Activated CD4-positive, alpha-beta T cell treated with anti-CD3 and anti-CD28 coated beads for 24 hours (primary cell): ENCODE data around the gene MRPL57.
"Not testable (repeated sequence)": the region's sequence is repeated elsewhere in the genome, so short reads cannot be mapped to it uniquely, and the experiment has no call there.

ENCODE experiments used
- DNase-seq, 2 donors: peaks; one replicate each; pipeline ENCODE4 v3.0.0-alpha.2; 2020; ENCODE audit warnings: low read depth in 2 of 2

MRPL57 gene

DNA sequence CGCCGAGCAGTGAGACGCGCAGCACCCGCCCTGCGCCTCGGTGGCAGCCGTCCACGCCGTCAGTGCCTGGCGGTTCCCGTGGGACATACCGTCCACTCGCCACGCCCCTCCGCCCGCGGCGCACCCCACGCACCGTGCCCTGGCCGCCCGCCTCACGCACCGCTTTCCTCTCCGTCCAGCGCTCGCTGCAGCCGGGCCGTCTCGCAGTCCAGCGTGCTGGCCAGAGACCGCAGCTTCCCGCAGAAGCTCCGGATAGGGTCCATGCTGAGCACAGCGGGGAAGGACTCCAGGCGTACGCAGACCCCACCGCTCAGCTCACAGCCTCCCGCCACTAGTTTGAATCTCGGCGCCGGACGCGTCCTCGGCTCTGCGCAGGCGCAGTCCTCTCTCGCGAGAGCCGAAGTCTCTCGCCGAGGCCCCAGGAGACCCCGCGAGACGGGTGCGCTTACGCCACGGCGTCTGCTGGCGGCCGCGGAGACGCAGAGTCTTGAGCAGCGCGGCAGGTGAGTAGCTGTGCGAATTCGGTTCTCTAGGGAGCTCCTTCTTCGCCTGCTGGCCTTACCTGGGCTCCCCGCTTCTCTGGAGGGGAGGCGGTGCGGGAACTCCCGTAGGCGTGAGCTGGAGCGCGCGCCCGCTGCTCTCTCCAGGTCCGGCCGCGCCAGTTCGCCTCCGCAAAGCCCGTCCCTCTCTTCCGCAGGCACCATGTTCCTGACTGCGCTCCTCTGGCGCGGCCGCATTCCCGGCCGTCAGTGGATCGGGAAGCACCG, at the start of gene MRPL57, which contains the start of gene SKA3:
Gene MRPL57 (plus strand): TSS at position 444 of the 767 bp plus-strand sequence. CDS start 259 bp downstream, at position 703.
Gene SKA3 (minus strand): TSS at position 338 of the 767 bp plus-strand sequence. CDS start 75 bp downstream, at position 263.
- DNase-seq = peak; percentile 87 to 89

GRCh38 chr13:21130116-21130515, 46.3 kb upstream of the MRPL57 start:
- DNase-seq = no peak

DNA sequence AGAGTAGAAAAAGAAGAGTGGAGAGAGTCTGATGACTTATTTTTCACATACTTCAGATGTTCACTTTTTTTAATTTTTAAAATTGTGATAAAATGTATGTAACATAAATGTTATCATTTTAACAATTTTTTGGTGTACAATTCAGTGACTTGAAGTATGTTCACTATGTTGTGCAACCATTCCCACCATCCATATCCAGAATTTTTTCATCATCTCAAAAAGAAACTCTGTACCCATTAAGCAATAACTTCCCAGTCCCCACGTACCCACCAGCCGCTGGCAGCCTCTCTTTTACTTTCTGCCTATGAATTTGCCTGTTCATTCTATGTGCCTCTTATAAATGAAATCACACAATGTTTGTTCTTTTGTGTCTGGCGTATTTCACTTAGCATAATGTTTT, 43.4 kb upstream of the MRPL57 start:
- DNase-seq = no peak

DNA sequence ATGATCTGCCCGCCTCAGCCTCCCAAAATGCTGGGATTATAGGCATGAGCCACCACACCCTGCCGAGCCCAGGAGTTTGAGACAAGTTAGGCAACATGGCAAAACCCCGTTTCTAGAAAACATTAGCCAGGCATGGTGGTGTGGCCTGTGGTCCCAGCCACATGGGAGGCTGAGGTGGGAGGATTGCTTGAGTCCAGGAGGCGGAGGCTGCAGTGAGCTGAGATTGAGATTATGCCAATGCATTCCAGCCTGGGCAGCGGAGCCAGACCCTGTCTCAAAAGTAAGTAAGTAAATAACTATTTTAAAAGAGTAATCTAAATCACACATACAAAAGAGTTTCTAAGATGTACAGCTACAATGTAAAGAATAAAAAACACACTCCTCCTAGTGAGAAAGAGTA, 42.0 kb upstream of the MRPL57 start:
- DNase-seq = no peak

GRCh38 chr13:21135833-21136232, 40.6 kb upstream of the MRPL57 start:
- DNase-seq = not testable (repeated sequence)

- DNase-seq = no peak
Measured at GRCh38 chr13:21137696-21138095, 38.8 kb upstream of the MRPL57 start.

GRCh38 chr13:21138561-21138960, 37.9 kb upstream of the MRPL57 start:
- DNase-seq = no peak

DNA sequence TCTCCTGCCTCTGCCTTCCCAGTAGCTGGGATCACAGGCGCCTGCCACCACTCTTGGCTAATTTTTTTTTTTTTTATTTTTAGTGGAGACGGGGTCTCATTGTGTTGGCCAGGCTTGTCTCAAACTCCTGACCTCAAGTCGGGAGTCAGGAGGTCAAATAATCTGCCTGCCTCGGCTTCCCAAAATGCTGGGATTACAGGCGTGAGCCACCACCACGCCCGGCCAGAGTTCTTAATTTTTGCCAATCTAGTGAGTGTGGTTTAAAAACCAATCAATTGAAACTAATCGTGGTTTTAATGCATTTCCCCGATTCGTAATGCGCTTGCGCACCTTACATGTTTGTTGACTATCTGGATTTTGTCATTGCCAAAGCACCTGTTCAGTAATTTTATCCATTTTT, 37.1 kb upstream of the MRPL57 start:
- no peak for DNase-seq

GRCh38 chr13:21142766-21143165, 33.7 kb upstream of the MRPL57 start:
- DNase-seq = no peak

GRCh38 chr13:21147827-21148226, 28.6 kb upstream of the MRPL57 start:
- no peak for DNase-seq

GRCh38 chr13:21148557-21149258, 27.8 kb upstream of the MRPL57 start:
- DNase-seq = no peak

- DNase-seq = no peak
Measured at GRCh38 chr13:21149568-21149967, 26.9 kb upstream of the MRPL57 start.

GRCh38 chr13:21150013-21150412, 26.4 kb upstream of the MRPL57 start:
- DNase-seq = no peak

DNA sequence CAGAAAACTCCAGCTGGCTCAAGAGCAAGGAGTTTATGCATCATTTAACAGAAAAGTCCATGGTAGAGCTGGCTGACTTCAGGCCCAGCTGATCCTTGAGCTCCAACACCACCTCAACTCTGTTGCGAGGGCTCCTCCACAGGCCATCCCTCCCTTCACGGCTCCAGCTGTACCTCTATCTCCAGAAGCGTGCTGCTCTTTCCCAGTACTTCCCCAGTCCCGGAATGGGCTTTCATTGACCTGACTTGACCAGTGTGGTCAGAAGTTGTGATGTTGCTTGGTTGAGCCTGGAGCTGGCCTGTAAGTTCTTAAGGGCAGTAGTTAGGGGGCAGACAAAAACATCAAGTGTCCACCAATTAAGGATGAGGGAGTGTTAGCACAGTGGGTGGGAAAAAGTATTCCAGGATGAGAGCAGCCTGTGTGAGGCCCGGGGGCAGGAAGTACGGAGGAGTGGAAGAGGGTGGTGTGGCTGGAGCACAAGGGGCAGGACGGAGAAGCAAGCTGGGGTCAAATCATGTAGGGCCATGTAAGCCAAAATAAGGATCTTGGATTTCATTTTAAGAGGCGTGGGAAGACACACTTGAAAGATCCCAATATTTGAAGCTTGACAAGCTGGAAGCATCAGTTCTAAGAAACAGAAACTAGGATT, 24.1 kb upstream of the MRPL57 start:
- no peak for DNase-seq

GRCh38 chr13:21164631-21165030, 11.8 kb upstream of the MRPL57 start:
- DNase-seq = no peak

GRCh38 chr13:21165606-21166005, 10.9 kb upstream of the MRPL57 start:
- DNase-seq = not testable (repeated sequence)

DNA sequence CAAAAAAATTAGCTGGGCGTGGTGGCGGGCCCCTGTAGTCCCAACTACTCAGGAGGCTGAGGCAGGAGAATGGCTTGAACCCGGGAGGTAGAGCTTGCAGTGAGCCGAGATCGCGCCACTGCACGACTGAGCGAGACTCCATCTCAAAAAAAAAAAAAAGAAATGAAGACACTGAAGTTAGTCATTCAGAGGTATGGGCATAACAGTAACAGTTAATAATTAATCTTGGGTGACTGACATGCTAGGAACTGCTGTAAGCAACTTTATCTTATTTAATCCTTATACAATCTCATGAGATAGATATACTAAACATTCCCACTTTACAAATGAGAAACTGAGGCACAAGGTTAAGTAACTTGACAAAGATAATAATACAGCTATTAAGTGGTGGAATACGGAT, 5.0 kb upstream of the MRPL57 start:
- no peak for DNase-seq

DNA sequence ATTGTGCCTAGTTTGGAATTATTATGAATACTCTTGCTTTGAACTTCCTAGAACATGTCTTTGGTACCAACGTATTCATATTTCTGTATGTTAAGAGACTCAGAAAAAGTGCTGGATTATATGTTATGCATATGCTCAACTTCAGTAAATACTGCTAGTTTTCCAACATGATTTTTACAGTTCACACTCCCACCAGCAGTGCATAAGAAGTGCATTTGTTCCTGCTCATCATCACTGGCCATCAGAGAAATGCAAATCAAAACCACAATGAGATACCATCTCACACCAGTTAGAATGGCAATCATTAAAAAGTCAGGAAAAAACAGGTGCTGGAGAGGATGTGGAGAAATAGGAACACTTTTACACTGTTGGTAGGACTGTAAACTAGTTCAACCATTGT, 2.7 kb upstream of the MRPL57 start:
- not testable (repeated sequence) for DNase-seq

DNA sequence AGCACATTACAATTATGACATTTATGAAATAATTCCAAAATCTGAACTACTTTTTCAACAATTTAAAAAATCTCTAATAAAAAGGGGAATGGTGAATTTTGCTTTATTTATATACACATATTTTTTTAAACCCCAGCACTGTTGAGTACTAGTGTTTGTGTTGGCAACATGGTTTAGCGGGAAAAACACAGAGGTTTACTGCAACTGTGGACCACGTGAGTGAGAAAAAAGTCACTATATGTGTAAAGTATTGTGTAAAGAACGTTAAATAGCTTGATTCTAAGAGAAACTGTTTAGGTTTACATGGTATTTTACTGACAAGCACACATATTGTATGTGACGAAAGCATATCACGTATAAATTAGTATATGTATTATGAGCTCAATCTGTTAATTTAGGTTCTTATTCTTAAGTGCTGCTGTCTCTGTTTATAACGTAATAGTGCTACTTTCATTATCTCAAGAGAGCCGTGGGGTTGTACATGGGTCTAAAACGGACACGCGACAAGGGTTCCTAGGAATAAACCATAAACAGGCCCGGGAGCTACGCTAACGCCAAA, 723 bp upstream of the MRPL57 start:
- DNase-seq = no peak

DNA sequence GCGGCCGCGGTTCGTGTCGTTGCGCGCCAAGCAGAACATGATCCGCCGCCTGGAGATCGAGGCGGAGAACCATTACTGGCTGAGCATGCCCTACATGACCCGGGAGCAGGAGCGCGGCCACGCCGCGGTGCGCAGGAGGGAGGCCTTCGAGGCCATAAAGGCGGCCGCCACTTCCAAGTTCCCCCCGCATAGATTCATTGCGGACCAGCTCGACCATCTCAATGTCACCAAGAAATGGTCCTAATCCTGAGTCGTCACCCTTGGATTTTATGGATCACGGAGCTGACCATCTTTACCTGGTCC, 475 bp downstream of the MRPL57 start:
- no peak for DNase-seq

- DNase-seq = no peak
Measured at GRCh38 chr13:21181671-21182070, 5.2 kb downstream of the MRPL57 start.

- not testable (repeated sequence) for DNase-seq
Measured at GRCh38 chr13:21186410-21186809, 10.0 kb downstream of the MRPL57 start.
